D721Med (cell line): Measurements from ENCODE around the gene WIPF3.

Experiments
- DNase-seq: peaks from one replicate; pipeline ENCODE4 v3.0.0; 2011; ENCODE audit warnings: low spot score; ENCODE audit not compliant: insufficient read length
- FAIRE-seq: peaks from 2 replicates; lab custom pipeline; 2011; peaks lifted over from hg19 to GRCh38; lab: Jason Lieb, UNC
- CTCF ChIP-seq: IDR thresholded peaks from 2 replicates; pipeline ENCODE4 v1.5.1; 2012; ENCODE audit warnings: mild to moderate bottlenecking, control low read depth; ENCODE audit not compliant: insufficient read depth; ENCODE audit errors: missing control alignments

WIPF3 gene

GRCh38 chr7:29853072-29853471 lies 46.8 kb downstream of the WIPF3 start:
- TF ChIP-seq CTCF: no peak
- FAIRE-seq: no peak
- DNase-seq: no peak

GRCh38 chr7:29853789-29854188 lies 47.5 kb downstream of the WIPF3 start:
- FAIRE-seq: no peak
- no peak for TF ChIP-seq CTCF
- DNase-seq: no peak

GRCh38 chr7:29854257-29854938 lies 48.1 kb downstream of the WIPF3 start:
- DNase-seq (no peak), FAIRE-seq (no peak)
- no peak for TF ChIP-seq CTCF

GRCh38 chr7:29857654-29858053 lies 51.3 kb downstream of the WIPF3 start:
- FAIRE-seq (no peak), DNase-seq (no peak)
- no peak for TF ChIP-seq CTCF

- FAIRE-seq: no peak
- TF ChIP-seq CTCF: no peak
Measured at GRCh38 chr7:29858191-29858951, 52.1 kb downstream of the WIPF3 start.

GRCh38 chr7:29859104-29859503 lies 52.8 kb downstream of the WIPF3 start:
- FAIRE-seq (no peak), DNase-seq (no peak)
- no peak for TF ChIP-seq CTCF

More at GRCh38 chr7:29858191-29858951, 52.1 kb downstream of the WIPF3 start:
- DNase-seq: no peak

- no peak for FAIRE-seq
Measured at GRCh38 chr7:29859524-29860185, 53.3 kb downstream of the WIPF3 start.

More at GRCh38 chr7:29859524-29860185, 53.3 kb downstream of the WIPF3 start:
- DNase-seq: no peak
- TF ChIP-seq CTCF: no peak
